ENCODE results near the gene RNF130.
"Not testable (repeated sequence)": the region's sequence is repeated elsewhere in the genome, so short reads cannot be mapped to it uniquely, and the experiment has no call there.

Gene RNF130

DNA sequence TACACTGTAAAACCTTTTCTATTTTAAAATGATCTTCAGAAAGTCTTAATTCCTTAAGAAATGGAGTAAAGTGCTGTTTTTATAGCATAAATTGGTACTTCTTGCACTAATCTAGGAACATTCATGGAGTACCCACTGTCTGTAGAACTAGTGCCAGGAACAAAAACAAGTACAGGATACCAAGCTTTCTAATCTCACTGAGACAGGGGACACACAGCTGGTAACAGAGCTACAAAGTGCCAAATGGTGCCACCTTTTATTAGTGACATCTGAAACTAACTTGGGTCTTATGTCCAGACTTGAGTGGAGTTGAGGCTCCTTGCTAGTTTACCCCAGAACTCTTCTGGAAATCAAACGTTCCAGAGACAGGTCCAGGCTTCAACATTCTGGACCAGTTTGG lies 57.9 kb downstream of the RNF130 start:
- no peak for DNase-seq

DNA sequence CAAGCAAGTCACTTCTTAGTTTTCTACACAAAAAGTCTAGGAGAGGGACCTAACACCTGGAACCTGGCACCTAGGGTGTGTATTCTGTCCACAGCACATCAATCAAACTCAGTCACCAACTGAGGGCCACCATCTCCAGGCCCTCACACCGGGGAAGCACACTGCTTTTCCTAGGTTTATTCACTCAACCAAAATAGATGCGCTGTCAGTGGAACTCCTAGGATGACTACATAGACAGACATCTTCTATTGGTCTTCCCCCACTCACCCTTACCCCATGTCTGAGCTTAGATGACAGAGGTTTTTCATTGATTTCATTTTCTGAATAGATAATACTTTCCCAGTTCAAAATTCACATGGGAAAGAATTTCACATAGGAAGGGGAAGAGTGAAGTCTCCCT lies 59.2 kb downstream of the RNF130 start:
- no peak for DNase-seq

DNA sequence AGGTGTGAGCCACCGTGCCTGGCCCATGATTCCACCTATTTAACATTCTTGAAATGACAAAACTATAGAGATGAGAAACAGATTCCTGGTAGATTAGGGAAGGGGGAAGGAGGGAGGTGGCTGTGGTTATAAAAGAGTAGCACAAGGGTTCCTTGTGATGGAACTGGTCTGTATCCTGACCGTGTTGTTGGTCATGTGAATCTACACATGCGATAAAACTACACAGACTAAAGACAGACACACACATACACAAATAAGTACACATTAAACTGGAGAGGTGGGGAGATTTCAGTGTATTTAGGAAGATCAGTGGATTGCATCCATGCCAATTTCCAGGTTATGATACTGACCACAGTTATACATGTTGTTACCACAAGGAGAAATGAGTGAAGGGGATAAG lies 60.9 kb downstream of the RNF130 start:
- DNase-seq: no peak

DNA sequence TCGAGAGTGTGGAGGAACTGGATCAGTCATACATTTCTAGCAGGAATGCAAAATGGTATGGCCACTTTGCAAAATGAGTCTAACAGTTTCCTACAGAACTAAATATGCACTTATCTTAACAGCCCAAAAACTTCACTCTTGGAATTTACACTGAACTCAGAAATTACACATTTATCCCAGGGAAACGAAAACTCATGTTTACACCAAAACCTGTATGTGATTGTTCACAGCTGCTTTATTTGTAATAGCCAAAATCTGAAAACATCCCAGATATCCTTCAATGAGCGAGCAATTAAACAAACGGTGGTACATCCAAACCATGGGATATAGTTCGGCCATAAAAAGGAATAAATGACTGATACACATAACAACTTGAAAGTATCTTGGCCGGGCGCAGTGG lies 62.0 kb downstream of the RNF130 start:
- no peak for DNase-seq

DNA sequence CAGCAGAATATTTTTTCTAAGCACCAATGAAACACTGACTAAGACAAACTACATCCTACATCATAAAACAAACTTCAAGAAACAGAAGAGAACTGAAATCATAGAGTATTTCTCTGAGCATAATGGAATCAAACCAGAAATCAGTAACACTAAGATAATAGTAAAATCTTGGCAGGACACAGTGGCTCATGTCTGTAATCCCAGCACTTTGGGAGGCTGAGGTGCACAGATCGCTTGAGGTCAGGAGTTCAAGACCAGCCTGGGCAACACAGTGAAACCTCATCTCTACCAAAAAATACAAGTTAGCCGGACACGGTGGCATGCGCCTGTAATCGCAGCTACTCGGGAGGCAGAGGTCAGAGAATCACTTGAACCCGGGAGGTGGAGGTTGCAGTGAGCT lies 63.1 kb downstream of the RNF130 start:
- no peak for DNase-seq

DNA sequence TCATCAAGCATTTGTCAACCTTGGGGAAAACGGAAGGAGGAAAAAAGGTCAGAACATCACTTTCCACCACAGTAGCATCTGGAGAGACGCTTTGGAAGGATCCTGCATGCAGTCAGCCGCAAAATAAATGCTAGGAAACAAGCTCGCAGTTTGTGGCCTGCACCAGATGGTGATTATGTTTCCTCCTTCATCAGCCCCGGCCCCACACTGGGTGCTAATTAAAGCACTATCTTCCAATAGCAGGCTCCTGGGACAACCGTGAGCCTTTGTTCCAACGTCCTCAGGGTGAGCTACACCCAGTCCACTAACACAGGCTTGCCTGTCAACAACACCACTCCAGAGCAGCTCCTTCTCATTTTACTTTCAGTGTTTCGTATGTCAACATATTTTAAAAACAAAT lies 64.0 kb downstream of the RNF130 start:
- DNase-seq: no peak

DNA sequence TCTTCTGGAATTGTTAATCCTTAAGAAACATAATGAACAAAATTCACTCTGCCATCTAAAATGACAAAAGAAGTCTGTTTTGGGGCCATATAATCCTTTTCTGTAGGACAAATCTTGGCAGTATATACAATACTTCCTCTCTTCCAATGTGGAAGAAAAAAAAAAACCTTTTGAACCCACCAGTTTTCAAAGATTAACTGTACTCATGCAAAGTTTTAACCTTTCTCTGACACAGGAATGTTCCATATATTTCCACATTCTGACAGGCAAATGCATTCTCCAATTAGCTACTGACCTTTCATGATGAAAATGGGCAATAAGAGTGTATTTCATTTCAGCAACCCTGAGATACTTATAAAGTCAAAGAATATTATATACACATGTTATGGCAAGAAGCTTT lies 65.4 kb downstream of the RNF130 start:
- no peak for DNase-seq

DNA sequence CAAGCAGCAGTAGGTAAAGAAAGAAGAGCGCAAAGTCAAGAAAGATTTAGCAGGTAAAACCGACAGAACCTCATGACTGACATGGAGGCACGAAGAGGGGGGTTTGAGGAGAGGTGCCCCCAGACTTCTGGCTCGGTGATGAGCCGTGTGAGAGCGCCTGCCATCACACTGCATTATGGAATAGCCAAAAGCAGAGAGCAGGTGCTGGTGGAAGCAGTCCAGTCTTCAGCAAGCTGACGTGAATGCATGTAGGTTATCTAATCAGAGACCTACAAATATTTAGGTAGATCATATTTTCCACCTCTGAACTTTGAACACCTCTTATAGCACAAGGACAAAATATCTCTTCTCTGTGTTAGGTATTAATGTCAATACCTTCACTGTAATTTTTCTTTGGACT lies 68.4 kb downstream of the RNF130 start:
- DNase-seq: no peak

DNA sequence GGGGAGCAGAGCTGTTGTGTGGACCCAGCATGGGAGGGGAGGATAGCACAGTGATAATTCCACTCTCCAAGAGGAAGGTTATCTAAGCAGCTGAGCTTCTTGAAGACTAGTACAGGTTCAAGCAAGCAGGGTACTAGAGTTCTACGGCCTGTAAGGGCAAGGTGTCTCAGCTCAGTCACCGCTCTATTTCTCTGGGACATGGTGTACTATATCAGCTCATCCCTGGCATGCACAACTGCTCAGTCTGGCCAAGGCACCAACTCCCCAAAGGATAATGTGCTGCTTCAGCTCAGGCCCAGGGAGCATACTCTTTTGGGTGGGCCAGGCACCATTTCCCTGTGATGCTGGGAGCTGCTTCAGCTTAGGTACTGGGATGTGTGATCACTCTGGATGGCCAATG lies 69.8 kb downstream of the RNF130 start:
- no peak for DNase-seq

DNA sequence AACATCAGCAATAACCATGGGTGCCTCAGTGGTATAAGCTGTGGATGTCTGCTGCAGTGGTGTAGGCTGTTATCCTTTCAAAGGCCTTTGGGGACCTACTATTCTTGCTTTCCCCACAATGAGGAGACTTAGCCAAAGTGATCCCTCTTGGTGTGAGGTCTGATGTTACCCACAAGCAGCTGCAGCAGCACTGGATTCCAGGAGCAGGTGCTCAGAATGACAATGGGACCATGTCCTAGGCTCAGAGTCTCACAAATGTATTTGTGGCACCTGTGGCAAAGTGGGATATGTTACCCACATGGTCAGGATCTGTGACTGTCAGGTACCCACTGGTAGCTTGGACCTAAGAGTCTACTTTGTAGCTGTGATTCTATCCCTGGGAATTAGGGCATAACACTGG lies 70.4 kb downstream of the RNF130 start:
- DNase-seq: no peak

DNA sequence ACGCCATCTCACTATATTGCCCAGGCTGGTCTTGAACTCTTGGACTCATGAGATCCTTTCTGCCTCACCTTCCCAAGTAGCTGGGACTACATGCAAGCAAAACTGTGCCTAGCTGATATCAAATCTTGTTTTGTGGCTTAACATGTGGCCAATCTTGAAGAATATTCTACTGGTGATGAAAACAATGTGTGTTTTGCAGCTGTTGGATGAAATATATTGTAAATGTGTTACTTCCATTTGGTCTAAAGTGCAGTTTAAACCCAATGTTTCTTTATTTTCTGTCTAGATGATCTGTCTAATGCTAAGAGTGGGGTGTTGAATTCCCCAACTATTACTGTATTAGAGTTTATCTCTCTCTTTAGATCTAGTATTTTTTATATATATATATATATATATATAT lies 73.1 kb downstream of the RNF130 start:
- DNase-seq: no peak

DNA sequence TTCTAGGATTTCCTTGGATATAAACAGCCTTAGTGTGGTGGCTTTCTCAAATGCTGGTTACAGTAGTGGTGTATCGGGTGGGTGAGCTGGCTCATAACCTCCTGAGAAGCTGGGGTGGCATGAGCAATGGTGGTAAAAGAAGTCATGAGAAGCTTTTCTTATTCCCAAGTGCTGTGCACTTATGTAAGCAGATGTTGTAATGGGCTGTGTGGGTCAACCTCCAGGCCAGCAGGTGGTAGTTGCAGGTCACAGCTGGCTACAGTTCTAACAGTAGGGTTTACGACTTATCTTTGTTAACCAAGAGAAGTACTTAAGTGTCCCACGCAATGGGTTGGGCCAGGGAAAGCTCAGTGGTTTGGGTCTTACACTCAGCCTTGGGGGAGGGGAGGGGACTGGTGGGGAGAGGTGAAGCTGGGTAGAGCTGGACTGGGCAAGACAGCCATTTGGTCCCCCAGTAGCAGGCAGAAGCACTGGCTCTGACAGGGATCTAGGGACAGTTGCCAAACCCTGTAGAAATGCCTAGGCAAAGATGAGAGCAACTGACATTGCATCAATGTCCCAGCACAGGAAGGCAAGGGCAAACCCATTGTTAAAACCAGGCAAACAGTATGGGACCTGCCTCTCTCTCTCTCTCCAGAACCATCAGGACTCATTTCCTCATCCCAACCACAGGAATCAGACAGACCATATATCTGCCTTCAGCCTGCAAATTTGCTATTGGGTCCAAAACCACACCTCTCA lies 76.8 kb downstream of the RNF130 start:
- DNase-seq: no peak

DNA sequence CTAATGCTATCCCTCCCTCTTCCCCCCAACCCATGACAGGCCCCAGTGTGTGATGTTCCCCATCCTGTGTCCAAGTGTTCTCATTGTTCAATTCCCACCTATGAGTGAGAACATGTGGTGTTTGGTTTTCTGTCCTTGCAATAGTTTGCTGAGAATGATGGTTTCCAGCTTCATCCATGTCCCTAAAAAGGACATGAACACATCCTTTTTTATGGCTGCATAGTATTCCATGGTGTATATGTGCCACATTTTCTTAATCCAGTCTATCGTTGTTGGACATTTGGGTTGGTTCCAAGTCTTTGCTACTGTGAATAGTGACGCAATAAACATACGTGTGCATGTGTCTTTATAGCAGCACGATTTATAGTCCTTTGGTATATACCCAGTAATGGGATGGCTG lies 78.7 kb downstream of the RNF130 start:
- not testable (repeated sequence) for DNase-seq

DNA sequence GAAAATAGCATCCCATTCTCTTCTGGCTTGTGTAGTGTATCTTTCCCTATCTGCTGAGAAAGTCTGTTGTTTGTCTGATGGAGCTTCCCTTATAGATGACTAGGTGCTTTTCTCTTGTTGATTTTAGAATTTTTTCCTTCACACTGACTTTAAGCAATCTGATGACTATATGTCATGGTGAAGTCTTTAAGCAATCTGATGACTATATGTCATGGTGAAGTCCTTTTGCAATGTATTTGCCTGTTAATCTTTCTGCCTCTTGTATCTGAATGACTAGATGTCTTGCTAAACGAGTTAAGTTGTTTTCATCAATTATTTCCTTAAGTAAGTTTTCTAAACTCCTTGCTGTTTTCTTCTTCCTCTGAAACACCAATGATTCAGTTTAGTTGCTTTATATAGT lies 80.5 kb downstream of the RNF130 start:
- DNase-seq: no peak

DNA sequence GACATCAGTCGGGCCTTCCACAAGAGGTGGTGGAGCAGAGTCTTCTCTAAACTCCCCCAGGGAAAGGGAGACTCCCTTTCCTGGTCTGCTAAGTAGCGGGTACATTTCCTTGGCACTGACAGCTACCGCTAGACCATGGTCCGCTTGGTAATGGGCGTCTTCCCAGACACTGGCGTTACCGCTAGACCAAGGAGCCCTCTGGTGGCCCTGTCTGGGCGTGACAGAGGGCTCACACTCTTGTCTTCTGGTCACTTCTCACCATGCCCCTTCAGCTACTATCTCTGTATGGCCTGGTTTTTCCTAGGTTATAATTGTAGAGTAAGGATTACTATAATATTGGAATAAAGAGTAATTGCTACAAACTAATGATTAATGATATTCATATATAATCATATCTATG lies 81.0 kb downstream of the RNF130 start:
- not testable (repeated sequence) for DNase-seq

DNA sequence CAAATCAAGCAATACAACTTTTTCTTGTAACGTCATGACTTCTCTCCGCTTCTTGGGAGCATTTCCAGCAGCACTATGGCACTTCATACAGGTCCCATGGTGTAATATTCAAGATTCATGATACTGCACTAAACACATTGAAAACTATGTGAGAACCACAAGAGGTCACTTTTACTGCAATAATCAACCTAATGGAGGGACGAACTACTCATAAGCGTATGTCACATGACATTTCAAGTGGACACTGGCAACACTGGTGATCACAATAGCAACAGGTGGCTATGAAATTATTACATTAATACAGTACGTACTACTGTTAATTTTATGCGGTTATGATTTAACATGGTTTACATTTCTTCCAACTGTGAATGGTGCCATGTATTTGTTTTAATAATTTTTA lies 85.2 kb downstream of the RNF130 start:
- DNase-seq: no peak

DNA sequence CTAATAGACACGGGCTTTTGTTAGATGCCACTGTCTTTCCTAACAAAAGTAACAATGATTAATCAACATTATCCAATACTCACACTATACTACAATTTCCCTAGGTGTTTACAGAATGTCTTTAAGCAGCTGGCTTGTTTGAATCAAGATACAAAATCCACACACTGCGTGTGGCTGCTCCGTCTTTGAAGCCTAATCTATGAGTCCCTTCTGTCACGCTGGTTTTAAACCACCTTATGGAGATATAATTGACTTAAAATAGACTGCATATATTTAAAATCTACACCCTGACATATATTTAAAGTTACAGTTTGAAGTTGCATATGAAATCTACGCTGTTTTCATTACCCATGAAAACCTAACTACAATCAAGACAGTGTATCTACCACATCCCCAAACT lies 89.9 kb downstream of the RNF130 start:
- DNase-seq: no peak

DNA sequence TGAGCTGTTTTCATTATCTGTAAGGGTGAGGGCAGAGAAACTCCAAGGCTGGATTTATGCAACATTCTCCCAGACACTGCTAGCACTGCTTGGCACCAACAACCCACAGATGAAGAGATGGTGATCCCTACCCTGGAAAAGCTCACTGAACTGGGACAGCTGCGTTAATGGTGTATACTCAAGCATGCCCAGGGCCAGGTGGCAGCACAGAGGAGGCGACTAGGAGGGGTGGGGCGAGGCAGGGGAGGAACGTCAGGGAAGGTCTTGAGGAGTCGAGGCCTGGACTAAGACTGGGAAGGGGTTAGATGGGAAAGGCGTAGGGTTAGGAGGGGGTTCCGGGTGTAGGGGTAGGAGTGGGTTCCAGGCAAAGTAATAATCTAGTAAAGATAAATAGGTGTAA lies 90.8 kb downstream of the RNF130 start:
- DNase-seq: no peak

DNA sequence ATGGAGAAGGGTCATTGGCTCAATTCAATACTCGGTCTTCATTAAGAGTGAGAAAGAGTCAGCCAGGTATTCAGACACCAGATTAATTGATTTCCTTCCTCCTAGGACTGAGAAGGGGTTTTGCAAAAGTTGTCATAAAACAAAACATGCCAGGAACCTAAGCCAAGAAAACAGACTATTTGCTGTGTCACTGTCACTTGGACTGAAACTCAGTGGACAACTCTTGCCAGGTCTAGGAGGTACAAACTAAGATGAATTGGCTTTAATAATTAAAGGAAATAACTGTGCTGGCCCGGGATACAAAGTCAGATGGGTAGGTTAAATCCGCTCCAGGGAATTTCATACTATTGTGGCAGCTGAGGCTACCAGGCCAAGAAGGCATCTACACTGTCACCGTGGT lies 92.8 kb downstream of the RNF130 start:
- no peak for DNase-seq

DNA sequence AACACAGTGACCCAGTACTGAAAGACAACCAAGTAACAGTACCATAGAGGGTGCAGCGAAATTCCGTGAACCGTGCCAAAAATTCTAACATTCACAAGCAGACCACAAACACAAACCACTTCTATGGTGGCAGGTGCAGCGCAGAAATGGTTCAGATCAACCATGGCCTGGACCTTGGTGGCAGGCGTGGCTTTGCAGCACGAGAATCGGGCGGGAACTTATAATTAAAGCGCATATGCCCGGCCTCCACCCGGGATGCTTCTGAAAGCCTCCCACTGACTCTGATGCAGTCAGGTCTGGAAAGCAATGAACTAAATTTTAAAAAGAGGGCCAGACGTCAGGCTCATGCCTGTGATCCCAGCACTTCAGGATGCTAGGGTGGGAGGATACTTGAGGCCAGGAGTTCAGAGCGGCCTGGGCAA lies 95.8 kb downstream of the RNF130 start:
- no peak for DNase-seq

DNA sequence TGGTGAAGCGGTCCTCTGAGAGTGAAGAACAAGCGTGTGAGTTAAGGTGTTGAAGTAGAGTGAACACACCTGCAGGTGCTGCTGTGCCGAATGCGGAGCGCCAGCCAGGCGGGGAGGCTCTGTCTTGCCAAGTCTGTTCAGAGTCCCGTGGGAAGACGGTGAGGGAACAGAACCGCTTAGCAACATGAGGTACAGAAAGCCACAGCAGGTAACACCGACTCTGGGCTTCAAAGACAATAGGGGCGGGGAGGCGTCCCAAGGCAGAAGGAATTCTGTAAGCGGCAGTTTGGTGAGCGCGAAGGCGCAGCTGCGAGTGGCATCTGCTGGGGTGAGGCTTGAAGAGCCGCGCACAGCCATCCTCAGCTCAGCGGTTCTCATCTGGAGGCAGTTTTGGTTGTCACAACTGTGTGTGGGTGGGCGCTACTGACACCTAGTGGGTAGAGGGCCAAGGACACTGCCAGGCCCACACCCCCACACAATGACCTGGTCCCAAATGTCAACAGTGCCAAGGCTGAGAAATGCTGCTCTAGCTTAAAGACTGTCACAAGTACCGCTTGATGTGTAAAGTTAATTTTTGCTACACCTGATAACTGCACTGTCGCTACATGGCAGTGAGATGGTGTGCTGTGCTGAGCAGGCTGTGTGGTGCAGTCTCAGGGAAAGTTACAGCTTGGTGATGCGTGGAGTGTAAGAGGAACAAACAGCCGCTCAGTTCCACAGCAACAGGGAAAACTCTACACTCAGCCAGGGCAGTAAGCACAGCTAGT lies 96.4 kb downstream of the RNF130 start:
- no peak for DNase-seq

DNA sequence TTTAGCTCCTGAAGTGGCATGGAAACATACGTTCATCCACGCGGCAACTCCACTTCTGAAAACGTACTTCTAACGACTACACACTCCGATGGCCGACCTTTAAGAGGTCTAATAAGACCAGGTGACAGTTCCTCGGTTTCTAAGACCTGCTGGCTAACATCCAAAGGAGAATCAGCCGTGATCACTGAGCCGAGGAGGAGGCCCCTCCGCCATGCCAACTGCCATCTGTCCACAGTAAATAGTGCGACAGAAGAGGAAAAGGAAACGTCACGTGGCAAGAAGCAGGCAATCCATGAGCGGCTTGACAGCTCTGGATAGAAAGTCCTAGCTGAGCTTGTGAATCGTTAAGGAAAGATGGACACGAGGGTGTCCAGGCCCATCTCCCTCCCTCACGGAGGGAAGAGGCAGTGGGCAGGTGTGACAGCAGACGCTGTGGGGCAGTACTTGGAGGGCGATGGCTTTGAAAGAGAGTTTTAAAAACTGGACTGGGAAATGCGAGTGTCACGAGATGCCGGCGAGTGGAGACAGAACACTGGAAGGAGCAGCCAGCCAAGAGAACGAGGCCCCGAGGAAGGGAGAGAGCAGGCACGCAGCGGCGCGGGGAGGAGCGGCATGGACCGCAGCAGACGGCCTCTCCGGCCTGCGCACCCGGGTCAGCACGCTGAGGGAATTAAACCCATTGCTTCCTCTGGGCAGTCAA lies 97.2 kb downstream of the RNF130 start:
- DNase-seq: no peak

DNA sequence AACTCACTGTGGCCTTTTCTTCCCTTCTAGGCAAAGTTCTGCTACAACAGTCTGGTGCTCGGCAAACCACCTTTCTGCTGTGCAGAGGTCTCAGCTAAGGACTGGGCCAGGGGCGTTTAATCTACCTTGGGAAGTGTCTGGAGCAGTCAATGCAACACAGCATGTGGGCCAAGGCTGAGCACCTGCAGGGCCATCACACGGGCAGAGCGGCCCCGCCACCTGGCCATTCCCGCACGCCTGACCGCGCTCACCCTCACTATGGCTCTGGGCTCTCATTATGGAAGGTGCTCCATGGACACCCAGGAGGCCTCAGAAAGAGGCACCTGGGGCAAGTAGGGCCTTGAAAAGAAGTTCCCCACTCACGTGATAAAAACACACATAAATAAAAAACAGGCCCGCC lies 98.2 kb downstream of the RNF130 start:
- no peak for DNase-seq

DNA sequence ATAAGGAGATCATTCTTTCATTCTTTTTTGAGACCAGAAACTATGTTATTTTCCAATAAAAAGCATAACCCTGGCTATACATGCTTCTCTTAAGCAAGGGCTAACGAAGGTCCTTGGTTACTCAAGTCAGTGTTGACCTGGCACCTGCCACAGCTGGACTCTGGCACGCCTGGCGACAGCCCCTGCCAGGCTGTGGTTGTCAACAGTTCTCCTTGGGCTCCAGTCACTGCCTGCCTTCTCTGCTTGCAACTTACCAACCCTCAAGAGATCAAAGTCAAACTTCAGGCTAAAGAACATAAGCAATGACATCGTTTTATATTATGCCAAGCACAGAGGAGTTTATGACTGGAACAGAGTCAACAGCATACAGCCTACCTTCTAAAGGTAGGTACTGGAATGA lies 102.4 kb downstream of the RNF130 start:
- DNase-seq: no peak
